ENCODE results near the gene ZIC2.

Gene ZIC2

GRCh38 chr13:99975626-99976025 is 6.0 kb upstream of the ZIC2 start:
- DNase-seq = no peak

GRCh38 chr13:99976575-99976974 is 5.0 kb upstream of the ZIC2 start:
- DNase-seq = no peak

GRCh38 chr13:99977334-99977911 is 4.2 kb upstream of the ZIC2 start:
- DNase-seq = no peak

- no peak for DNase-seq
Observed at GRCh38 chr13:99977912-99978798, 3.4 kb upstream of the ZIC2 start.

- no peak for DNase-seq
Observed at GRCh38 chr13:99978799-99979452, 2.7 kb upstream of the ZIC2 start.

GRCh38 chr13:99979453-99980200 is 2.0 kb upstream of the ZIC2 start:
- no peak for DNase-seq

GRCh38 chr13:99980201-99980823 is 1.3 kb upstream of the ZIC2 start:
- peak; percentile 72 for DNase-seq

- no peak for DNase-seq
Observed at GRCh38 chr13:99980824-99981734, 505 bp upstream of the ZIC2 start.

GRCh38 chr13:99982036-99982730 is 599 bp downstream of the ZIC2 start:
- DNase-seq = no peak

GRCh38 chr13:99982731-99983498 is 1.3 kb downstream of the ZIC2 start:
- no peak for DNase-seq

- no peak for DNase-seq
Observed at GRCh38 chr13:99983499-99984401, 2.2 kb downstream of the ZIC2 start.

GRCh38 chr13:99984461-99985240 is 3.1 kb downstream of the ZIC2 start:
- no peak for DNase-seq

- DNase-seq = no peak
Observed at GRCh38 chr13:99985241-99985874, 3.8 kb downstream of the ZIC2 start.

GRCh38 chr13:99985886-99986527 is 4.4 kb downstream of the ZIC2 start:
- no peak for DNase-seq

GRCh38 chr13:99986741-99987140 is 5.2 kb downstream of the ZIC2 start:
- DNase-seq = no peak

GRCh38 chr13:99987154-99988019 is 5.8 kb downstream of the ZIC2 start:
- DNase-seq = no peak
